Gastrocnemius medialis (tissue), 4 donors: ENCODE results near the gene RXRA. TPM values are rescaled to one million over a fixed set of nuclear protein-coding genes. Genes with fewer than 3 reads are reported as not detected.

Experiments used
- ATAC-seq, 2 donors: fragments of 150-250 bp; one replicate each; pipeline ENCODE4 v1.9.1; 2016
- DNase-seq, 2 donors: peaks; one replicate each; pipeline ENCODE4 v3.0.0-alpha.2; 2019
- H3K27ac ChIP-seq, 4 donors: fragments of 200-600 bp; sonication (generic); 1 replicate in 1 of 4; 2 replicates in 3 of 4; pipeline ENCODE4 v1.5.1; 2016 to 2018; ENCODE audit warnings: mild to moderate bottlenecking in 2 of 4, moderate library complexity in 1 of 4
- H3K27me3 ChIP-seq, 3 donors: fragments of 200-600 bp; sonication (generic) in 2 of 3; 1 replicate in 1 of 3; 2 replicates in 2 of 3; pipeline versions ENCODE4 v1.5.1 to v1.6.0; 2016 to 2019; ENCODE audit warnings: mild to moderate bottlenecking in 1 of 3, moderate library complexity in 1 of 3
- H3K36me3 ChIP-seq, 2 donors: fragments of 200-600 bp; sonication (generic) in 1 of 2; one replicate each; pipeline ENCODE4 v1.5.1; 2017 to 2018
- H3K4me1 ChIP-seq, 2 donors: fragments of 200-600 bp; sonication (generic) in 1 of 2; one replicate each; pipeline ENCODE4 v1.5.1; 2016 to 2017; ENCODE audit warnings: mild to moderate bottlenecking in 2 of 2
- H3K4me3 ChIP-seq, 4 donors: fragments of 200-600 bp; sonication (generic) in 3 of 4; 1 replicate in 1 of 4; 2 replicates in 3 of 4; pipeline ENCODE4 v1.5.1; 2016 to 2019; ENCODE audit warnings: mild to moderate bottlenecking in 2 of 4
- H3K9me3 ChIP-seq, 3 donors: fragments of 200-600 bp; sonication (generic) in 2 of 3; 1 replicate in 1 of 3; 2 replicates in 2 of 3; pipeline ENCODE4 v1.5.1; 2016 to 2019
- POLR2A ChIP-seq, 2 donors: fragments of 450-650 bp; IDR thresholded peaks; one replicate each; pipeline ENCODE4 v1.6.1; 2017; ENCODE audit warnings: antibody characterized with exemption in 2 of 2, mild to moderate bottlenecking in 2 of 2, moderate library complexity in 2 of 2
- in situ Hi-C, 4 donors: fragments of 200-750 bp; cut with MboI; loops; one replicate each; pipeline versions ENCODE4 v1.15.0 to v1.8.0; 2017; ENCODE audit warnings: low sequenced_read_pairs in 4 of 4
- intact Hi-C: fragments of 100-400 bp; cut with DNase I; formaldehyde crosslinking; loops from one replicate; pipeline ENCODE4 v1.15.1; 2023; ENCODE audit warnings: low total_unique reads
- total RNA-seq, 4 donors: library from RNA; depleted of rRNA; stranded (reverse); fragments of >200 nt; gene quantifications; one replicate each; pipeline versions ENCODE4 v1.1.0 to v1.2.3, GENCODE V29; 2016
- TF ChIP-seq, protein P1 (sequence below), 5 experiments: fragments of 450-650 bp in 3 of 5; fragments of 200-600 bp in 2 of 5; sonication (generic) in 2 of 5; IDR thresholded peaks in 4 of 5; conservative IDR thresholded peaks in 1 of 5; 1 replicate in 4 of 5; 2 replicates in 1 of 5; pipeline ENCODE4 v1.5.1; 2016 to 2019; ENCODE audit warnings: antibody characterized with exemption in 5 of 5, mild to moderate bottlenecking in 3 of 5, moderate library complexity in 3 of 5

RXRA gene
- total RNA-seq, 4 donors from 2014 or later = 70.8 to 224 (median 160) TPM

GRCh38 chr9:134411440-134412297 lies 85.4 kb downstream of the RXRA start:
- Histone ChIP-seq H3K9me3 (no peaks in the 10 kb centered on the region), H3K27ac (peak overlapping the region; percentile 90 to 98 (median 98)), H3K4me3 (peak overlapping the region in 1 of 4 donors; percentile 37), H3K36me3 (no peaks in the 10 kb centered on the region), H3K4me1 (peaks cover 85 to 87% of the 10 kb centered on the region in 2 donors), H3K27me3 (no peaks in the 10 kb centered on the region)
- in situ Hi-C loops = no loop called here
- DNase-seq = peak in 1 of 2 donors; percentile 63
- TF ChIP-seq, protein P1, sequence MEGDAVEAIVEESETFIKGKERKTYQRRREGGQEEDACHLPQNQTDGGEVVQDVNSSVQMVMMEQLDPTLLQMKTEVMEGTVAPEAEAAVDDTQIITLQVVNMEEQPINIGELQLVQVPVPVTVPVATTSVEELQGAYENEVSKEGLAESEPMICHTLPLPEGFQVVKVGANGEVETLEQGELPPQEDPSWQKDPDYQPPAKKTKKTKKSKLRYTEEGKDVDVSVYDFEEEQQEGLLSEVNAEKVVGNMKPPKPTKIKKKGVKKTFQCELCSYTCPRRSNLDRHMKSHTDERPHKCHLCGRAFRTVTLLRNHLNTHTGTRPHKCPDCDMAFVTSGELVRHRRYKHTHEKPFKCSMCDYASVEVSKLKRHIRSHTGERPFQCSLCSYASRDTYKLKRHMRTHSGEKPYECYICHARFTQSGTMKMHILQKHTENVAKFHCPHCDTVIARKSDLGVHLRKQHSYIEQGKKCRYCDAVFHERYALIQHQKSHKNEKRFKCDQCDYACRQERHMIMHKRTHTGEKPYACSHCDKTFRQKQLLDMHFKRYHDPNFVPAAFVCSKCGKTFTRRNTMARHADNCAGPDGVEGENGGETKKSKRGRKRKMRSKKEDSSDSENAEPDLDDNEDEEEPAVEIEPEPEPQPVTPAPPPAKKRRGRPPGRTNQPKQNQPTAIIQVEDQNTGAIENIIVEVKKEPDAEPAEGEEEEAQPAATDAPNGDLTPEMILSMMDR (IDR thresholded peaks at IDR 0.05 in 4 of 5, conservative IDR thresholded peaks at IDR 0.05 in 1 of 5) = no peak
- TF ChIP-seq POLR2A (IDR thresholded peaks at IDR 0.05) = no peak
- no peak for ATAC-seq
- intact Hi-C loops = loop anchor here (5.0 kb wide), 1 partner anchor 1541 kb away; no protein-coding TSS in a partner anchor

- ATAC-seq (no peak), DNase-seq (peak in 1 of 2 donors; percentile 37)
- peaks cover 0 to 3% of the 10 kb centered on the region in 2 donors for H3K36me3 ChIP-seq
- peak overlapping the region in 1 of 4 donors; percentile 37 for H3K4me3 ChIP-seq
- TF ChIP-seq, protein P1 (IDR thresholded peaks at IDR 0.05 in 4 of 5, conservative IDR thresholded peaks at IDR 0.05 in 1 of 5) = no peak
- TF ChIP-seq POLR2A (IDR thresholded peaks at IDR 0.05) = no peak
- intact Hi-C loops = loop anchor here (5.0 kb wide), 1 partner anchor 1540 kb away; no protein-coding TSS in a partner anchor
- H3K27ac ChIP-seq = peak overlapping the region; percentile 90 to 98 (median 98)
- no peaks in the 10 kb centered on the region for H3K27me3 ChIP-seq
- H3K9me3 ChIP-seq = no peaks in the 10 kb centered on the region
- H3K4me1 ChIP-seq = peaks cover 81 to 87% of the 10 kb centered on the region in 2 donors
- in situ Hi-C loops = no loop called here
These were observed 86.0 kb downstream of the RXRA start for GRCh38 chr9:134412298-134412711.

- no peak for DNase-seq
- intact Hi-C loops = loop anchor here (5.0 kb wide), 1 partner anchor 1539 kb away; no protein-coding TSS in a partner anchor
- H3K9me3 ChIP-seq = no peaks in the 10 kb centered on the region
- no peak for ATAC-seq
- H3K4me1 ChIP-seq = peaks cover 81 to 87% of the 10 kb centered on the region in 2 donors
- peak overlapping the region in 2 of 4 donors; percentile 14 to 19 for H3K4me3 ChIP-seq
- peaks cover 0 to 8% of the 10 kb centered on the region in 2 donors for H3K36me3 ChIP-seq
- in situ Hi-C loops = no loop called here
- no peaks in the 10 kb centered on the region for H3K27me3 ChIP-seq
- TF ChIP-seq, protein P1 (IDR thresholded peaks at IDR 0.05 in 4 of 5, conservative IDR thresholded peaks at IDR 0.05 in 1 of 5) = no peak
- TF ChIP-seq POLR2A (IDR thresholded peaks at IDR 0.05) = no peak
- H3K27ac ChIP-seq = peak overlapping the region; percentile 90 to 98 (median 98)
These were observed 87.0 kb downstream of the RXRA start for GRCh38 chr9:134413112-134413715.

DNA sequence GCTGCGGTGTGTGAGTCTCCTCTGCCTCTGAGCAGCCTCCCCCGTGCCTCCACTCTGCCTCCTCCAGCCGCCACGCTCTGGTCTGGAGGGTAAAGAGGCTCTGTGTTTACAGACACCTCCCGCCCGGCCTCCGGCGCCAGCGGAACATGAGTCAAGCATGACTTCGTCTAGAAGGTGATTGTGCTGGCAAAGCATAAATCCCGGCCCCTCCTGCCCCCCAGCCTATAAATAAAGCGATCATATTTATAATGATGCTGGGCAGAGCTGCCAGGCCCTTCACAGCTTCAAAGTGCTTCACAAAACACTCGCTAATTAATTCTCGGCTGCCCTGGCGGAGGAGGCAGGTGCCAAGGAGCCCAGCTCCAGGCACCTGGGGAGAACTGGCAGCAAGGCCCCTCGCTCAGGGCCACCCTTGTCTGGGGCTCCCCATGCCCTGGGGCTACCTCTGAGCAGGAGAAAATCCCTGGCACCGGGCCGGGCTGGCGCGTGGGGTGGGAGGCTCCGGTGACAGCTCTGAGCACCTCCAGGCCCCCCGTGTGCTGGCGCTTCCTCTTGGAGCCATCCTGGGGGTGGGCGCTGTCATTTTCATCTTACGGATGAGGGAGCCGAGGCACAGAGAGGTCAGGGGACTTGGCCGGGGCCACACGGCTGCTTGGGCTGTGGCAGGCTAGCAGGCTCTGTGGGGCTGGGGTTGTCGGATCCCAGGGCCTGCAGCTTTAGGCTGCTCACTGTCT lies 87.8 kb downstream of the RXRA start:
- in situ Hi-C loops = no loop called here
- TF ChIP-seq, protein P1 (IDR thresholded peaks at IDR 0.05 in 4 of 5, conservative IDR thresholded peaks at IDR 0.05 in 1 of 5) = no peak
- peak in 1 of 2 donors; percentile 92 for TF ChIP-seq POLR2A (IDR thresholded peaks at IDR 0.05)
- DNase-seq (peak; percentile 86 to 94), ATAC-seq (peak; percentile 43 to 48)
- Histone ChIP-seq H3K9me3 (no peaks in the 10 kb centered on the region), H3K4me1 (peaks cover 81 to 87% of the 10 kb centered on the region in 2 donors), H3K36me3 (peaks cover 0 to 8% of the 10 kb centered on the region in 2 donors), H3K27ac (peak overlapping the region; percentile 90 to 98 (median 98)), H3K27me3 (no peaks in the 10 kb centered on the region), H3K4me3 (peak overlapping the region in 2 of 4 donors; percentile 19 to 23)
- intact Hi-C loops = loop anchor here (5.0 kb wide), 1 partner anchor 1538 kb away; no protein-coding TSS in a partner anchor
